Type B pancreatic cell (in vitro differentiated cells): ENCODE measurements around the gene APCDD1L. TPM values are rescaled to one million over a fixed set of nuclear protein-coding genes. Genes with fewer than 3 reads are reported as not detected.

Experiments used
- DNase-seq: peaks from one replicate; pipeline ENCODE4 v3.0.0; 2021; ENCODE audit warnings: mixed read lengths; ENCODE audit not compliant: unreplicated experiment; ENCODE audit errors: extremely low spot score
- H3K27ac Mint-ChIP-seq: 2 replicates; pipeline ENCODE4 v1.8.0; 2021; ENCODE audit warnings: mild to moderate bottlenecking, mixed read lengths
- H3K27me3 Mint-ChIP-seq: 2 replicates; pipeline ENCODE4 v1.8.0; 2021; ENCODE audit warnings: mixed read lengths
- H3K36me3 Mint-ChIP-seq: 2 replicates; pipeline ENCODE4 v1.8.0; 2021; ENCODE audit warnings: mixed read lengths
- H3K4me1 Mint-ChIP-seq: one replicate; pipeline ENCODE4 v1.8.0; 2021; ENCODE audit warnings: mixed read lengths; ENCODE audit not compliant: unreplicated experiment
- H3K4me3 Mint-ChIP-seq: 2 replicates; pipeline ENCODE4 v1.8.0; 2021; ENCODE audit warnings: mild to moderate bottlenecking, mixed read lengths
- H3K9me3 Mint-ChIP-seq: 2 replicates; pipeline ENCODE4 v1.8.0; 2021; ENCODE audit warnings: mixed read lengths
- total RNA-seq: library from RNA; stranded (reverse); gene quantifications from 2 replicates; pipeline ENCODE4 v1.2.1, GENCODE V29; 2021; ENCODE audit warnings: low replicate concordance
- TF ChIP-seq, protein P1 (sequence below): fragments of 200-600 bp; sonication (generic); conservative IDR thresholded peaks from 2 replicates; pipeline ENCODE4 v1.5.0; 2021; ENCODE audit warnings: antibody characterized with exemption, mild to moderate bottlenecking

Gene APCDD1L
- total RNA-seq, 1 donor from 2014 or later = 0.53 TPM

DNA sequence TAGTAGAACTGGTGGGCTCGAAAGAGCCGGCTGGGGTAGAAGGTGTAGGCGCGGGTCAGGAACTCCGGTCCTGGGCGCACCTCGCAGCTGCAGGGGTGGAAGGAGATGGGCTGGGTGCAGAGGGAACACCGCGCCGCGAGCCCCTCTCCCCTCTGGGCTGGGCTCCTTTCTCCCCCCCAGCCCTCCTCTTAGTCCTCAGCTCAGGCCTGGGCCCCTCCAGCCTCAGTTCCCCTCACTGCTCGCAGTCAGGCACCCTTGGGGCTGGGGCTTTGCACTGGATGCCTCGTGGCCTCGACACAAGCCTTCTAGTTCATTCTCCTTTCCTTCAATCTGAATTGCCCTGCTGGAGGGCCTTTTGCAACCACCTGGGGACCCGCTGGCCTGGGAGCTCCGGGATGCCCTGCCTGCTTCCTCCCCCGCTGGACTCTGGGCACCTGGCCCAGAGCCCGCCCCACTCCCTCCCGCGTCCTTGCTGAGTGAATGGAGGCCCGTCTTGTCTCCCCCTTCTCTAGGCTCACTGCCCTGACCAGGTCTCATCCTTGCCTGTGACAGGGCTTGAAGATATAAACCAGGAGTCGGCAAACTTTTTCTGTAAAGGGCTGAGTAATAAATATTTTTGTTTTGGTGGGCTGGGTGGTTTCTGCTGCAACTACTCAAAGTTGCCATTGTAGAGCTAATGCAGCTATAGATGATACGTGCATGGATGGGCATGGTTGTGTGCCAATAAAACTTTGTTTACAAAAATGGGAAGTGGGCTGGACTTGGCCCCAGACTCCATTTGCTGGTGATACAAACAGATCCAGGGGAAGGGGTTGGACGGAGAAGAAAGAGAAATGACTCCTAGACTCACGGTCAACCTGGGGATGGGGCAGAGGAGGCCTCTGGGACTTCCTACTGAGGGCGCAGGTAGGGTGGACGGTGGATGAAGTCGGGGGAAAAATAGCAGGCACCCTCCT lies 47.3 kb downstream of the APCDD1L start:
- DNase-seq = peak; percentile 42
- H3K27ac Mint-ChIP-seq = no peak overlapping the region
- no peaks in the 10 kb centered on the region for H3K27me3 Mint-ChIP-seq

DNA sequence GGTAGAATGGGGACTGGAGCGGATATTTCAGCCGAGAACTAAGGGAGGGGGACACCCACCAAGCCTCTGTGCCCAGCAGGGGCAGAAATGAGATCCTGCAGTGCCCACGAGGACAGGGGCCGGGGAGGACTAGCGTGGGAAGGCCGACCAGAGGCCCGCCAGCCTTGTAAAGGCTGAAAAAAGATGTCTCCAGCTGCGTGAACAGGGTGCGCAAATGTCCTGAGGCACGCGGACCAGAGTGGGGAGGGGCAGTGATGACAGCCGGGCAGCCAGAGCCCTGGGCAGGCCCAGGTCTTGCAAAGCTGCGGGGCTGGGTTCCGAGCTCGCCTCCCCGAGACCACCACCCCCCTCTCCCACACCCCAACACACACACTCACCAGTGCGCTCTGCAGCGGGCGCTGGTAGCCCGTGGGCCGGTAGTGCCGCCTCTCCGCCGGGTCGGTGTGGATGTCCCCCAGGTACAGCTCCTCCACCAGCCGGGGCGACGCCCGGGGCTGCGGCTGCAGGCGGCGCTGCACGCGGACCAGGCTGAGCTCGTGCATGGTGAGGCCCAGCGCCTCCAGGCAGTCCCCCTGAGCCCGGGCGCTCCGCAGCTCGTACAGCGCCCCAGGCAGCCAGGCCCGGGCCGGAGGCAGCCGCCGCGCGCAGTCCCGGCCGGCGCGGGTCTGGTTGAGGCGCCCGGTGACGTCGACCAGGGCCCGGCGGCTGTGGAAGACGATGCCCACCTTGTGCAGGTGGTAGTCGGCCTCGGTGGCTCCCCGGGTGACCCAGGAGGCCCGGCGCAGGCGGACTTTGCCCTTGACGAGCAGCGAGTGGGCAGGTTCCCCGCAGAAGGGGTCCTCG lies 48.2 kb downstream of the APCDD1L start:
- Mint-ChIP-seq H3K36me3 (no peaks in the 10 kb centered on the region), H3K4me1 (peaks cover 25% of the 10 kb centered on the region), H3K27ac (no peak overlapping the region), H3K27me3 (no peaks in the 10 kb centered on the region), H3K9me3 (no peaks in the 10 kb centered on the region), H3K4me3 (no peak overlapping the region)
- TF ChIP-seq, protein P1, sequence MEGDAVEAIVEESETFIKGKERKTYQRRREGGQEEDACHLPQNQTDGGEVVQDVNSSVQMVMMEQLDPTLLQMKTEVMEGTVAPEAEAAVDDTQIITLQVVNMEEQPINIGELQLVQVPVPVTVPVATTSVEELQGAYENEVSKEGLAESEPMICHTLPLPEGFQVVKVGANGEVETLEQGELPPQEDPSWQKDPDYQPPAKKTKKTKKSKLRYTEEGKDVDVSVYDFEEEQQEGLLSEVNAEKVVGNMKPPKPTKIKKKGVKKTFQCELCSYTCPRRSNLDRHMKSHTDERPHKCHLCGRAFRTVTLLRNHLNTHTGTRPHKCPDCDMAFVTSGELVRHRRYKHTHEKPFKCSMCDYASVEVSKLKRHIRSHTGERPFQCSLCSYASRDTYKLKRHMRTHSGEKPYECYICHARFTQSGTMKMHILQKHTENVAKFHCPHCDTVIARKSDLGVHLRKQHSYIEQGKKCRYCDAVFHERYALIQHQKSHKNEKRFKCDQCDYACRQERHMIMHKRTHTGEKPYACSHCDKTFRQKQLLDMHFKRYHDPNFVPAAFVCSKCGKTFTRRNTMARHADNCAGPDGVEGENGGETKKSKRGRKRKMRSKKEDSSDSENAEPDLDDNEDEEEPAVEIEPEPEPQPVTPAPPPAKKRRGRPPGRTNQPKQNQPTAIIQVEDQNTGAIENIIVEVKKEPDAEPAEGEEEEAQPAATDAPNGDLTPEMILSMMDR = no peak
- peak; percentile 70 for DNase-seq

More for the DNA sequence above, 47.3 kb downstream of the APCDD1L start:
- Mint-ChIP-seq H3K4me3 (no peak overlapping the region), H3K36me3 (no peaks in the 10 kb centered on the region), H3K9me3 (no peaks in the 10 kb centered on the region), H3K4me1 (peaks cover 25% of the 10 kb centered on the region)
- TF ChIP-seq, protein P1 = no peak

DNA sequence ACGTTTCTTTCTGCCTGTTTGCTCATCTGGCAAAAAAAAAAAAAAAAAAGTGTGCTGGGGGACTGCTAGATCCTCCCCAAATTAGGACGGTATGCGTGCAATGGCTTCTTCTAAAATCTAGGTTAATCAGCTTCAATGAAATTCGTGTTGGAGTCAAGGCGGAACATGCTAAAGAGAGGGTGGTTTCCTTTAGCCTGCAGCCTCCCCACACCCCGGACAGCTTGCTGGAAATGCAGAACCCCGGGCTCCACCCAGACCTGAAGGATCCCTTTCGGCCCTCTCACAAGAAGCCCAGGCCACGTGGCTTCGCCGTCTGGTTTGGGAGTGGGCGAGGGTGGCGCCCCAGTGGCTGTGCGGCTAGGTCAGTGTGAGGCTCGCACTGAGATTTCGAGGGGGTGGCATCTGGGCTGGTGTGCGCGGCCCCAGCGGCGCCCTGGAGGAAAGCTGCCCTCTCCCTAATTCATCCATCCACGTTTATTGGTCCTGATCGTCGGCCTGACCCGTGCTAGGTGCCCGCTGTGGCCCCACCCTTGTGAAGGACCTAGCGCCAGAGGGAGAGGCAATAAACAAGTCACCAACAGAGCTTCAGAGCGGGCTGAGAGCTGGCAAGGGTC lies 49.0 kb downstream of the APCDD1L start:
- DNase-seq = no peak
- Mint-ChIP-seq H3K9me3 (no peaks in the 10 kb centered on the region), H3K4me1 (peaks cover 25% of the 10 kb centered on the region), H3K27ac (no peak overlapping the region), H3K4me3 (no peak overlapping the region), H3K27me3 (no peaks in the 10 kb centered on the region), H3K36me3 (no peaks in the 10 kb centered on the region)
- TF ChIP-seq, protein P1 = no peak

DNA sequence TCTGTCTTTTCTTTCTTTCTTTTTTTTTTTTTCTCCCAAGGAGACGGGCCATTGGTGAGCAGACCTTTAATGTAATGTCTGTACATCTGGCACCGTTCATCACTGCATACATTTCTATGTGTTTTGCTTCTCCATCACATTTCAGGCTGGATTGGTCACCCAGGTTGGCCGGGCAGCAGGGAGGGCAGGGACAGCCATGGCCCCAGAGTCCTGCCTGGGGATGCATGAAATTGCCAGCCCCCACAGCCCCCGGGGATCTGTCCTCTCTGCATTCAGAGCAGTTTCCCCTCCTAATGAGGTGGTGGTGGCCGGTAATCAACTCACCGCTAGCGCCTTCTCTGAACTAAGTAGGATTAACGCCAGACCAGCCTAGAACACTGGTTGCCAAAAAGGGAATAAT lies 50.4 kb downstream of the APCDD1L start:
- TF ChIP-seq, protein P1 = no peak
- H3K36me3 Mint-ChIP-seq = no peaks in the 10 kb centered on the region
- H3K4me3 Mint-ChIP-seq = peak overlapping the region; percentile 39
- H3K9me3 Mint-ChIP-seq = no peaks in the 10 kb centered on the region
- no peaks in the 10 kb centered on the region for H3K27me3 Mint-ChIP-seq
- peaks cover 25% of the 10 kb centered on the region for H3K4me1 Mint-ChIP-seq
- DNase-seq = no peak
- no peak overlapping the region for H3K27ac Mint-ChIP-seq

DNA sequence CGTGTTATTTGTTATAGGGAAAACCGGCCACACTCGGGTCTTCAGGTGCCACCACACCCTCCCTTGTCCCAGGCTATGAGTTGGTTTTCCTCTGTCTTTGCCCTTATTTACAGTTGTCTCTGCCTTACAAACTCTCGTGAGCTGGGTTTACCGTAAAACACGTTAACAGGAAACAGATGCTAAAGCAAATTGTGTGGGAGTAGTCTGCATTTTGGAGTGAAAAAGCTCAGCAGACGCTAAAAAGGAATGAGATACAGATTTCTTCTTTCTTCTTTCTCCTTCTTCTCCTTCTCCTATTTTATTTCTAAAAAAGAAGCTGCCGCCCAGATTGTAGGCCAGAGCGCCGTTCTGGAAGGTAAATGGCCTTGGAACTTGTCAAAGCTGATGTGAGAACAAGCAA lies 51.9 kb downstream of the APCDD1L start:
- peaks cover 32% of the 10 kb centered on the region for H3K4me1 Mint-ChIP-seq
- H3K4me3 Mint-ChIP-seq = no peak overlapping the region
- no peak overlapping the region for H3K27ac Mint-ChIP-seq
- H3K9me3 Mint-ChIP-seq = no peaks in the 10 kb centered on the region
- H3K36me3 Mint-ChIP-seq = no peaks in the 10 kb centered on the region
- no peak for DNase-seq
- TF ChIP-seq, protein P1 = no peak
- H3K27me3 Mint-ChIP-seq = no peaks in the 10 kb centered on the region
